PC-9 (cell line): ENCODE results near the gene ZNHIT1. TPM values are rescaled to one million over a fixed set of nuclear protein-coding genes. Genes with fewer than 3 reads are reported as not detected.

Experiments used
- BruUV-seq: library from RNA; stranded (reverse); fragments of 400-500 nt; replicated peaks from 2 replicates; lab custom pipeline; 2021; lab: Mats Ljungman, UMichigan
- CTCF ChIA-PET: fragments of 300-600 bp; sonication (Branson Sonifier 250); formaldehyde crosslinking; loops from one replicate; lab custom pipeline; 2022; ENCODE audit warnings: antibody characterized with exemption; lab: Charles Lee
- POLR2A ChIA-PET: fragments of 300-600 bp; sonication (Branson Sonifier 250); formaldehyde crosslinking; loops from one replicate; lab custom pipeline; 2022; ENCODE audit warnings: antibody characterized with exemption; ENCODE audit not compliant: unreplicated experiment; lab: Charles Lee
- DNase-seq, 2 experiments: peaks; one replicate each; pipeline versions ENCODE4 v3.0.0 to v3.0.0-alpha.2; 2015 to 2022; ENCODE audit warnings: mixed read lengths in 1 of 2
- H2AFZ ChIP-seq: fragments of 200-600 bp; sonication (generic); 2 replicates; pipeline ENCODE4 v1.8.1; 2017; ENCODE audit warnings: antibody characterized with exemption
- H3F3A ChIP-seq: fragments of 200-600 bp; sonication (generic); 2 replicates; pipeline ENCODE4 v1.8.1; 2017; ENCODE audit warnings: antibody characterized with exemption, mild to moderate bottlenecking, low read depth; ENCODE audit not compliant: insufficient read depth
- H3K27ac ChIP-seq: fragments of 200-600 bp; sonication (generic); 2 replicates; pipeline ENCODE4 v1.6.1; 2016; ENCODE audit warnings: mixed run types
- H3K27me3 ChIP-seq: fragments of 200-600 bp; sonication (generic); 2 replicates; pipeline ENCODE4 v1.6.1; 2016; ENCODE audit warnings: low read depth, mixed run types; ENCODE audit not compliant: insufficient read depth
- H3K36me3 ChIP-seq: fragments of 200-600 bp; sonication (generic); 2 replicates; pipeline ENCODE4 v1.6.1; 2016; ENCODE audit warnings: low read depth, mixed run types
- H3K4me1 ChIP-seq: fragments of 200-600 bp; sonication (generic); replicated peaks from 2 replicates; pipeline ENCODE4 v1.6.1; 2016; ENCODE audit warnings: mixed run types; ENCODE audit not compliant: insufficient read depth
- H3K4me2 ChIP-seq: fragments of 200-600 bp; sonication (generic); 2 replicates; pipeline ENCODE4 v1.6.1; 2017; ENCODE audit warnings: mixed run types
- H3K4me3 ChIP-seq: fragments of 200-600 bp; sonication (generic); 2 replicates; pipeline ENCODE4 v1.6.1; 2016; ENCODE audit warnings: mixed run types
- H3K79me2 ChIP-seq: fragments of 200-600 bp; sonication (generic); 2 replicates; pipeline ENCODE4 v1.6.1; 2017; ENCODE audit warnings: low read depth, mixed run types
- H3K9me2 ChIP-seq: fragments of 200-600 bp; sonication (generic); 2 replicates; pipeline ENCODE4 v1.8.1; 2017; ENCODE audit warnings: mild to moderate bottlenecking; ENCODE audit not compliant: insufficient read depth
- H3K9me3 ChIP-seq: fragments of 200-600 bp; sonication (generic); 2 replicates; pipeline ENCODE4 v1.8.1; 2016; ENCODE audit warnings: low read depth; ENCODE audit not compliant: insufficient read depth
- H4K20me1 ChIP-seq: fragments of 200-600 bp; sonication (generic); 2 replicates; pipeline ENCODE4 v1.8.1; 2017; ENCODE audit not compliant: insufficient read depth
- CTCF ChIP-seq: fragments of 200-600 bp; sonication (generic); conservative IDR thresholded peaks from 2 replicates; pipeline ENCODE4 v1.6.1; 2017; ENCODE audit warnings: mixed run types, antibody characterized with exemption, mild to moderate bottlenecking, moderate library complexity
- EZH2 ChIP-seq: fragments of 200-600 bp; sonication (generic); IDR thresholded peaks from 2 replicates; pipeline ENCODE4 v1.8.0; 2017; ENCODE audit warnings: antibody characterized with exemption, low read depth
- intact Hi-C: fragments of 100-400 bp; cut with micrococcal nuclease; formaldehyde crosslinking; loops from one replicate; pipeline ENCODE4 v1.10.0; 2022; ENCODE audit not compliant: unreplicated experiment
- total RNA-seq: library from RNA; stranded (reverse); gene quantifications from 2 replicates; pipeline ENCODE4 v1.2.3, GENCODE V29; 2021

The ZNHIT1 gene
- total RNA-seq, 1 experiment from 2014 or later = 110 TPM

GRCh38 chr7:101208794-101209193 lies 9.2 kb upstream of the ZNHIT1 start:
- Histone ChIP-seq H3K9me2 (no peaks in the 10 kb centered on the region), H3K27me3 (no peaks in the 10 kb centered on the region), H3K27ac (no peak overlapping the region), H4K20me1 (no peaks in the 10 kb centered on the region), H3K4me1 (no peaks in the 10 kb centered on the region), H3K79me2 (no peaks in the 10 kb centered on the region), H2AFZ (no peak overlapping the region), H3F3A (no peaks in the 10 kb centered on the region), H3K9me3 (no peaks in the 10 kb centered on the region), H3K36me3 (no peaks in the 10 kb centered on the region), H3K4me3 (no peak overlapping the region), H3K4me2 (no peak overlapping the region)
- no TSS peak for BruUV-seq
- intact Hi-C loops = no loop called here
- ChIA-PET POLR2A (interaction anchor here (0.6 kb wide), 1 partner anchor 1180 kb away, joined by 17 read pairs; no protein-coding TSS in a partner anchor), CTCF (no interaction called here)
- no peak for DNase-seq
- TF ChIP-seq CTCF (no peak), EZH2 (no peak)

GRCh38 chr7:101210143-101210542 lies 7.8 kb upstream of the ZNHIT1 start:
- TF ChIP-seq CTCF = no peak
- TF ChIP-seq EZH2 = no peak
- ChIA-PET CTCF (interaction anchor here (0.6 kb wide), 1 partner anchor 15 kb away, joined by 3 read pairs; no protein-coding TSS in a partner anchor), POLR2A (interaction anchor here (0.6 kb wide), 1 partner anchor 952 kb away, joined by 10 read pairs; no protein-coding TSS in a partner anchor)
- no TSS peak for BruUV-seq
- Histone ChIP-seq H3K27me3 (no peaks in the 10 kb centered on the region), H3K27ac (no peak overlapping the region), H3K4me2 (no peak overlapping the region), H3F3A (no peaks in the 10 kb centered on the region), H3K36me3 (no peaks in the 10 kb centered on the region), H4K20me1 (no peaks in the 10 kb centered on the region), H3K9me2 (no peaks in the 10 kb centered on the region), H3K9me3 (no peaks in the 10 kb centered on the region), H3K79me2 (no peaks in the 10 kb centered on the region), H3K4me3 (no peak overlapping the region), H2AFZ (no peak overlapping the region), H3K4me1 (no peaks in the 10 kb centered on the region)
- intact Hi-C loops = no loop called here
- no peak for DNase-seq

- Histone ChIP-seq H3K9me2 (no peaks in the 10 kb centered on the region), H2AFZ (no peak overlapping the region), H3K27me3 (no peaks in the 10 kb centered on the region), H3K79me2 (peaks cover 7% of the 10 kb centered on the region), H4K20me1 (no peaks in the 10 kb centered on the region), H3F3A (no peaks in the 10 kb centered on the region), H3K36me3 (no peaks in the 10 kb centered on the region), H3K27ac (no peak overlapping the region), H3K9me3 (no peaks in the 10 kb centered on the region), H3K4me2 (no peak overlapping the region), H3K4me1 (0 out of 2 replicates have a peak, but pooled peaks cover 6% of the 10 kb centered on the region), H3K4me3 (no peak overlapping the region)
- intact Hi-C loops = no loop called here
- POLR2A ChIA-PET = no interaction called here
- no TSS peak for BruUV-seq
- no peak for DNase-seq
- TF ChIP-seq CTCF = no peak
- TF ChIP-seq EZH2 = no peak
- CTCF ChIA-PET = no interaction called here
Observed at GRCh38 chr7:101211501-101211900, 6.5 kb upstream of the ZNHIT1 start.
